HTERT RPE-1 (cell line): ENCODE measurements around the gene CIITA.

Experiments
- in situ Hi-C: fragments of 300-500 bp; cut with MboI; formaldehyde crosslinking; loops from 4 replicates; pipeline ENCODE4 v1.14.3; 2020; ENCODE audit warnings: low sequenced_read_pairs

The CIITA gene

GRCh38 chr16:10851512-10851911 is 25.5 kb upstream of the CIITA start:
- in situ Hi-C loops = no loop called here

- in situ Hi-C loops = no loop called here
Measured at GRCh38 chr16:10852286-10852685, 24.7 kb upstream of the CIITA start.

- in situ Hi-C loops = no loop called here
Measured at GRCh38 chr16:10852948-10853347, 24.1 kb upstream of the CIITA start.

GRCh38 chr16:10856042-10856441 is 21.0 kb upstream of the CIITA start:
- in situ Hi-C loops = no loop called here

- in situ Hi-C loops = no loop called here
Measured at GRCh38 chr16:10858203-10858602, 18.8 kb upstream of the CIITA start.

- in situ Hi-C loops = no loop called here
Measured at GRCh38 chr16:10859020-10859419, 18.0 kb upstream of the CIITA start.

- in situ Hi-C loops = no loop called here
Measured at GRCh38 chr16:10859658-10860057, 17.3 kb upstream of the CIITA start.

- in situ Hi-C loops = no loop called here
Measured at GRCh38 chr16:10862438-10862837, 14.6 kb upstream of the CIITA start.

GRCh38 chr16:10865991-10866966 is 10.7 kb upstream of the CIITA start:
- in situ Hi-C loops = no loop called here

- in situ Hi-C loops = no loop called here
Measured at GRCh38 chr16:10867199-10867598, 9.8 kb upstream of the CIITA start.

GRCh38 chr16:10868104-10868595 is 8.9 kb upstream of the CIITA start:
- in situ Hi-C loops = no loop called here

- in situ Hi-C loops = no loop called here
Measured at GRCh38 chr16:10868596-10869469, 8.2 kb upstream of the CIITA start.

- in situ Hi-C loops = no loop called here
Measured at GRCh38 chr16:10870137-10870776, 6.7 kb upstream of the CIITA start.

GRCh38 chr16:10870808-10871156 is 6.2 kb upstream of the CIITA start:
- in situ Hi-C loops = no loop called here

- in situ Hi-C loops = no loop called here
Measured at GRCh38 chr16:10871157-10871991, 5.6 kb upstream of the CIITA start.

- in situ Hi-C loops = no loop called here
Measured at GRCh38 chr16:10876315-10876714, 687 bp upstream of the CIITA start.

GRCh38 chr16:10877472-10877946 is 507 bp downstream of the CIITA start:
- in situ Hi-C loops = no loop called here

- in situ Hi-C loops = no loop called here
Measured at GRCh38 chr16:10878328-10878643, 1.3 kb downstream of the CIITA start.

GRCh38 chr16:10878644-10879501 is 1.9 kb downstream of the CIITA start:
- in situ Hi-C loops = no loop called here
